Renal pelvis (tissue), 4 donors: ENCODE data around the gene DNAJC9. TPM values are rescaled to one million over a fixed set of nuclear protein-coding genes. Genes with fewer than 3 reads are reported as not detected.

Experiments
- DNase-seq: peaks from one replicate; pipeline ENCODE4 v3.0.0-alpha.2; 2013
- polyA plus RNA-seq, 3 donors: library from polyadenylated mRNA; unstranded; fragments of 120-200 nt; gene quantifications; one replicate each; pipeline ENCODE4 v1.2.1, GENCODE V29; 2013; ENCODE audit not compliant: insufficient read length in 3 of 3

DNAJC9 gene
- polyA plus RNA-seq, 3 donors = 32.6 to 37.6 (median 37.2) TPM

- DNase-seq = no peak
These were observed 40.7 kb downstream of the DNAJC9 start for GRCh38 chr10:73206385-73206784.

- DNase-seq = no peak
These were observed 41.2 kb downstream of the DNAJC9 start for GRCh38 chr10:73205890-73206289.

- DNase-seq = no peak
These were observed 42.0 kb downstream of the DNAJC9 start for GRCh38 chr10:73205081-73205480.

Other genes with a start within 250 kb of the DNAJC9 start
- 10 to 100 TPM; 74.1 to 89.0 (median 79.8) TPM for gene P4HA1, start 150.4 kb downstream of the DNAJC9 start, polyA plus RNA-seq
- gene NUDT13, start 136.8 kb downstream of the DNAJC9 start, polyA plus RNA-seq = 10 to 100 TPM in 1 of 3 donors, 1 to 10 TPM in 2; 4.1 to 10.4 (median 9.1) TPM
- 10 to 100 TPM; 34.7 to 38.0 (median 35.1) TPM for gene ECD, start 79.2 kb downstream of the DNAJC9 start, polyA plus RNA-seq
- gene FAM149B1, start 79.1 kb downstream of the DNAJC9 start, polyA plus RNA-seq = 10 to 100 TPM; 34.5 to 59.1 (median 51.8) TPM
- 10 to 100 TPM; 82.6 to 89.3 (median 83.0) TPM for gene MRPS16, start 5.4 kb upstream of the DNAJC9 start, polyA plus RNA-seq
- gene CFAP70, start 111.6 kb upstream of the DNAJC9 start, polyA plus RNA-seq = 10 to 100 TPM; 11.7 to 28.7 (median 22.6) TPM
- gene ANXA7, start 166.8 kb upstream of the DNAJC9 start, polyA plus RNA-seq = 10 to 100 TPM; 84.4 to 89.7 (median 88.0) TPM
- gene MSS51, start 186.3 kb upstream of the DNAJC9 start, polyA plus RNA-seq = 1 to 10 TPM; 1.2 to 4.9 (median 4.6) TPM
- 10 to 100 TPM; 58.0 to 67.0 (median 61.3) TPM for gene PPP3CB, start 248.8 kb upstream of the DNAJC9 start, polyA plus RNA-seq